Stimulated activated naive CD4-positive, alpha-beta T cell treated with Interleukin-2 at 50 U/mL for 16 hours (primary cell): Measurements from ENCODE around the gene ATP2C1.
"Not testable (repeated sequence)": the region's sequence is repeated elsewhere in the genome, so short reads cannot be mapped to it uniquely, and the experiment has no call there.

ENCODE experiments used
- DNase-seq: peaks from one replicate; lab custom pipeline; 2025; lab: John Stamatoyannopoulos, UW

Gene ATP2C1, protein sequence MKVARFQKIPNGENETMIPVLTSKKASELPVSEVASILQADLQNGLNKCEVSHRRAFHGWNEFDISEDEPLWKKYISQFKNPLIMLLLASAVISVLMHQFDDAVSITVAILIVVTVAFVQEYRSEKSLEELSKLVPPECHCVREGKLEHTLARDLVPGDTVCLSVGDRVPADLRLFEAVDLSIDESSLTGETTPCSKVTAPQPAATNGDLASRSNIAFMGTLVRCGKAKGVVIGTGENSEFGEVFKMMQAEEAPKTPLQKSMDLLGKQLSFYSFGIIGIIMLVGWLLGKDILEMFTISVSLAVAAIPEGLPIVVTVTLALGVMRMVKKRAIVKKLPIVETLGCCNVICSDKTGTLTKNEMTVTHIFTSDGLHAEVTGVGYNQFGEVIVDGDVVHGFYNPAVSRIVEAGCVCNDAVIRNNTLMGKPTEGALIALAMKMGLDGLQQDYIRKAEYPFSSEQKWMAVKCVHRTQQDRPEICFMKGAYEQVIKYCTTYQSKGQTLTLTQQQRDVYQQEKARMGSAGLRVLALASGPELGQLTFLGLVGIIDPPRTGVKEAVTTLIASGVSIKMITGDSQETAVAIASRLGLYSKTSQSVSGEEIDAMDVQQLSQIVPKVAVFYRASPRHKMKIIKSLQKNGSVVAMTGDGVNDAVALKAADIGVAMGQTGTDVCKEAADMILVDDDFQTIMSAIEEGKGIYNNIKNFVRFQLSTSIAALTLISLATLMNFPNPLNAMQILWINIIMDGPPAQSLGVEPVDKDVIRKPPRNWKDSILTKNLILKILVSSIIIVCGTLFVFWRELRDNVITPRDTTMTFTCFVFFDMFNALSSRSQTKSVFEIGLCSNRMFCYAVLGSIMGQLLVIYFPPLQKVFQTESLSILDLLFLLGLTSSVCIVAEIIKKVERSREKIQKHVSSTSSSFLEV

DNA sequence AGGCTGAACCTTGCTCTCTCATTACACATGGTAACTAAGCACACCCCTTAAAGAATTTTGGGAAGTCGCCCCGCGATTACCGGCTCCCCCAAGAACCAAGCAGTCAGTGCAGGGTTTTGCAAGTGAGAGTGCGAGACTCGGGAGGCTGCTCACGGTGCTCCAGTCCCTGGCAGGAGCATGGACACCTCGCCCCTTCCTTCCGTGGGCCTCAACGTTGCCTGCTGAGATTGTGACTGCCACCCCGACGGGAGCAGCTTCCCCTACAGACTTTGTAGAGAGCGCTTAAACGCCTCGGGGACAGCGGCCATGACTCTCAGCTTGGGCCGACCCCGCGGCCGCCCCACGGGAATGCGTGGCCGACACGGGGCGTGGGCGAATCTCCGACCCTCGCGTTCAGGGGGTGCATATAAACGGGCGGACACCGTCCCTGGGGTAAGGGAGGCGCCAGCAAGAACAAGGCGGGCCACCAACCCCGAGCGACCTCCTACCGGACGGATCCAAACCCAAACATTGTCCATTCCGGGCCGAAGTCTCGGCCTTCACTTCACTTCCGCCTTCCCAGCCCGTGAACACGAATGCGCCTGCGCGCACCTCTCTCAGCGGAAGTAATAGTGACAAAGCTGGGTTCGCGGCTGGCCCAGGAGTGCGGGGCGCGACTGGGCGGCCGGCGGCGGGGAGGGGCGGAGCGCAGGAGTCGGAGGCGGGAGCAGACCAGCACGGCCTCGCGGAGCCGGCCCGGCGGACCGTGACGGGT lies at the start of gene ATP2C1:
Gene ATP2C1, plus strand, starts transcription at position 709 of the 754 bp plus-strand sequence. CDS start 686 bp downstream, outside the sequence.
- peak; percentile 84 for DNase-seq

DNA sequence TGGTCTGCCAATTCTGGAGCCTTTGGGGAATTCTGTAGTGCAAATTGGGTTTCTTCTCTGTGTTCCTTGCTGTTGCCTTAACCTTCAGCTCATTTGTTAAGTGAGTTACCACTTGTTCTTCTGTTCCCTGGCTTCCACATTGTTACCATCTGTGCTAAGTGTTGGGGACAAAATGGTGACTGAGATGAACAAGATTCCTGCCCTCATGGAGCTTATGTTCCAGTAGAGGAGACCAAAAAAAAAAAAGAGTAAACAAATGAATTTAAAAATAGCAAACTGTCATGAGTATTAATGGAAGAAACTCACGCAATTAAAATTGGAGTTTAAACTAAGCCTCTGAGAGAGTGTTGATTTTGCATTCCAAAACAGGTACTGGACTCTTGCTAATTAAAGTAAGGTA lies 49.4 kb upstream of the ATP2C1 start:
- no peak for DNase-seq

DNA sequence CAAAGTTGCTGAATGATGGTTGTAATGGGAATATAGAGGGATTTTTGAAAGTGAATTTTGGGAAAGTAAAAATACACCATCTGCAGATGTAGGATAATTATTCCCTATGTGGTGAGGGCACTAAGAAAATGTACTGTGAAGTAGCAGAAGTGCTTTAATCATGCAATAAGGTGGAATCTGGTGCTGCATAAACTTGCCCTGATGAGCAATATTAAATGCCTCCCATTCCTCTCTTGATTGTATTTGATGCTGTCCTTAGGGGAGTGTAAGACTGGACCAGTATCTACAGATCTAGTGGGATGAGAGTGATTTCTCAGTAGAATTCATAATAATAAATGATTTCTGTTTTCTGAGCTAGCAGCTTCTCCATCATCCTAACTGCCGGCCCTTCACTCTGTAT lies 47.7 kb upstream of the ATP2C1 start:
- no peak for DNase-seq

DNA sequence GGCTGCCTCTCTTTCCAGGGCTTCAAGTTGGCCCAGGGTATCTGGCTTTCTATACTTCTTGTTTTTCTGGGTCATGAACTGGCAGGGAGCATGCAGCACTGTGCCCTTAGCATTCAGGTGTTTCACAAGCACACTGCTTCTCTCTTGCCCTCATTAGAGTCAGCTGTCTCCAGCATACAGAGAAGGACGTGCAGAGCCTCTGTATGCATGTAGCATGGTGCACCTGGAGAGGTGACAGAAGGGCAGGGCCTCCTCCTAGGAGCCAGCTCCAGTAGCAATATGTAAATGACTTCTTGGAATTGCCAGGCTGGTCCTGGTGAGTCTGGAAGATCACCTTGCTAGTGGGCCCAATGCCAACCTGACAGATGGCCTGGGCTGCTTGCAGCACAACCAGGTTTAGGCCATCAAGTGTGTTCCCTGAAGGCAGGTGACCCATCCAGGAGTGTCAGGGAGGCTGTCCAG lies 44.8 kb upstream of the ATP2C1 start:
- DNase-seq, result no peak

DNA sequence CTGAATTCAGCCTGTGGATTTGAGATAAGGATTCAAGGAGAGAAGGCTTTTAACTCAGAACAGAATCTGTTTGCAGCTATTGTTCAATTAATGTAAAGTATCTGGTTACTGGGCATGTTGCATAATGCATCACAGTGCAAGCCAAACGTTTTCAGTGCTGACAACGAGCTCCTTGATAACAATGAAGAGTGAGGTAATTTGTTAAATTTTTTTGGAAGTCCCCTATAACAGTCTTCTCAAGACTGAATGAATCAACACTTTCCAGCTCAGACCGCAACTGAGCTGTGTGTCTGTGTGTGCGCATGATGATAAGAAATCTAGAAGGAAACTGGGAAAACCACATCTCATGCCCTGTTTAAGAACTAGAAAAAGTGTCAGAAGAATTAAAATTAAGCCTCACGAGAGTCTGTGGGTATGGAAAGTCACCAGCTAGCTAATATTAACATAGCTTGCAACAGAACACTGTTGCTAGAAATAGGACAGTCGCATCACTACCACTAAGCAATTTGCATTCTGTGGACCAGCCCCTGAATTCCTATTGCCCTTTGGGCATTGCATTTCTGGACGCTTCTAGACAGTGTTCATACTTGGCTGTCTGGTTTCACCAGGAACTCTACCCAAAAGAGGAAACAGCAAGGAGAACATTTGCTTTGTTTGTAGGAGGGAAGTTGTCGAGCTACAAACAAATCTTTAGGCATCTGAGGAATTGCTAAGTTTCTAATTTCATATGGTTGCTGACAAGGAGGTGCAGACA lies 43.7 kb upstream of the ATP2C1 start:
- peak; percentile 44 for DNase-seq

DNA sequence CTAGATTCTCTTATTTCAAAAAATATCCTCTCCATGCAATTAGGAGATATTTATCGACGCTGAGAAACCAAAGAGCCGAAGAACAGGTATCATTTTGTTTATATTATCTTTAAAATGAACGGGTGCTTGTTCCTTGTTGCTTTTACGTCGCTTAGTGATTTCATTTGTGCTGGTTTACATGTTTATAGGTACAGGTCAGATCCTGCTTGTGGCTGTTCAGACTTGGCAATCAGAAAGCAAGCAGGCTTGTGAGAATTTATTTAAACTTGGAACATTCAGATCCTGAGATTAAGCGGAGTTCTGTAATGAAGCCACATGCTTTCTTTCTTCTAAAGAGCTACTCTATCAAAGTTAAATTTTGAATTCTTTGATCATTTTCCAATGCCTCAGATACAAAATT lies 43.0 kb upstream of the ATP2C1 start:
- DNase-seq, result no peak

DNA sequence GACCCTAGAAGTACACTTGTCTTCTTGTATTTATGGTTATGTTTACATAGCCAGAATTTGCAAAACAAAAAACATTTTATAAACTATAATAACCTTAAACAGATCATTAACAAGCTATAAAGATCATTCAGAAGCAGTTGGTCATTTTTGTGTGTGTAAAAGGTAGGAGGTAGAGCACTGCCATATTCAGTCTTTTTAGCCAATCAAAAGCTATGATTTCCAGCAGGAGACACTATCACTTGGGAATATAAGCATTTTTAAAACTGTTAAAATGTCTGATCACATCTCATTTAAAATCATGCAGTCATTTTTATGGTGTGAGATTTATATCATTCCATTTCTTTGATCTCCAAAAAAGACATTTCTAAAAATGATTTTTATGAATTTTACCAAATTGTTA lies 42.6 kb upstream of the ATP2C1 start:
- DNase-seq, result no peak

DNA sequence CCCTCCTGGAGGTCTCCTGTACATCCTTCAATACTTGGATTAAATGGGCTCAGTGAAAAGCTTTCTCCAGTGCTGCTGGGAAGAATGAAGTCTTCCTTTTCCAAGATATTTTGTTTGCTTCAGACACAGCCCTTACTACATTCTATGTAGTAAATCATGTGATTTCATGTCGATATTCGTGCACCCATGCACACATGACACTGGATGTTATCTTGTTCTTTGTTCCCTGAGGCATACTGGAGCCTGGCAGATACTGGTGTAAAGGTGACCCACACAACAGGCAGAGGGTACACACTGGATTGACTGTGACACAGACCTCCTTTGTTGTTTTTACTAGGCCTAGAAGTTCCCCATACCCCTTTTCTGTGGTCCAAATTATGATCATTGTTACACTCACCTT lies 40.3 kb upstream of the ATP2C1 start:
- DNase-seq, result no peak

DNA sequence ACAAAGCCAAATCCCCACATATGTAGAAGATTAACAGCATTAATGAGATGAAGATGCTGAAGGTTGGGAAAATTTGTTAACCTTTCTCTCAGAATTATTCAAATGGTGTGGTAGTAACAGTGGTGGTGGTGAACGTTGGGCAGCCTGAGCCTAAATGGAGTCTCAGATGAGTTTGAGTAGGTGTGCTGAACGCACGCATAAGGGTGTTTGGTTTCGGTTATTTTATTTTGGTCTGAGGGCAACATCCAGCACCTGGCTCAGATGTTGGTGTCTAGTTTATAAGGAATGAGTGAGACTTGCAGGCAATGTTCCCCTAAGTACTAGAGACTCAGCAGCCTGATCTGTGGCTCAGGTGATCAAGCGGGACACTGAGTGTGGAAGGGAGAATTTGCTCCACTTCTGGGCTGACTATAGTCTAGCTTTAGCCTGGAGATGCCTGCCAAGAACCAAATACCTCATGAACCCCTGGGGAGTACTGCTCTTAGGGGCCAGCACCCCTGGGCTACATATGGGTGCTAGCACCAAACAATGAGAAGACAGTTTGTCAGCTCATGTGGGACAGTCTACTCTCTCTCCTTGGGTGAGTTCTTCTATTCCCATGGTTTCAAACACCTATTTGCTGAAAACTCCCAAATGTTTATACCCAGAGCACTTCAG lies 39.5 kb upstream of the ATP2C1 start:
- DNase-seq, result no peak

DNA sequence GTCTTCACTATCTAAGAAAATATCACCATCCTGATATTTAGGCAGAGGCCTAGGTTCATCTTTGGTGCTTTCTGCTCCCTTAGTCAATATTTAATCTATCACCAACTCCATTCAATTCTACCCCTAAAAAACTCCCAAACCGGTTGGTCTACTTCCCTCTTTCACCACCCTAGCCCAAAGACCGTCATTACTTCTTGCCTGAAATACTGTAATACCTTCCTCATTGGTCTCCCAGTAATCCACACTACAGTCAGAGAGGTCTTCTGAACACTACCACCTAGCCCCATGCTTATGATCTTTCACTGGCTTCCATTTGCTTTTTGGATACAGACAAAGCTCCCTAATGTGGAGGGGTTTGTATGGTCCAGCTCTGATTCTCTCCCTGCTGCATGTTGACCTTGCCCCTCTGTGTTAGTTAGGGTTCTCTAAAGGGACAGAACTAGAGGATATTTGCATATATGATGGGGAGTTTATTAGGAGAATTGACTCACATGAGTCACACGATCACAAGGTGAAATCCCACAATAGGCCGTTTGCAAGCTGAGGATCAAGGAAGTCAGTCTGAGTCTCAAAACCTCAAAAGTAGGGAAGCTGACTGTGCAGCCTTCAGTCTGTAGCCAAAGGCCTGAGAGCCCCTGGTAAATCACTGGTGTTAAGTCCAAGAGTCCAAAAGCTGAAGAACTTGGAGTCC lies 36.4 kb upstream of the ATP2C1 start:
- DNase-seq, result no peak

DNA sequence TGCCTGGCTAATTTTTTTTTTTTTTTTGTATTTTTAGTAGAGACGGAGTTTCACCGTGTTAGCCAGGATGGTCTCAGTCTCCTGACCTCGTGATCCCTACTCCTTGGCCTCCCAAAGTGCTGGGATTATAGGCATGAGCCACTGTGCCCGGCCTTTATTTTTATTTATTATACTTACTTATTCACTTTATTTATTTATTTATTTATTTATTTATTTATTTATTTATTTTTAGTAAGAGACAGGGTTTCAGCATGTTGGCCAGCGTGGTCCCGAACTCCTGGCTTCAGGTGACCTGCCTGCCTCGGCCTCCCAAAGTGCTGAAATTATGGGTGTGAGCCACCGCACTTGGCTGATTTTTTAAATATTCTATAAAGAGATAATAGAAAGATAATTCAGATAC lies 31.8 kb upstream of the ATP2C1 start:
- DNase-seq, result not testable (repeated sequence)

DNA sequence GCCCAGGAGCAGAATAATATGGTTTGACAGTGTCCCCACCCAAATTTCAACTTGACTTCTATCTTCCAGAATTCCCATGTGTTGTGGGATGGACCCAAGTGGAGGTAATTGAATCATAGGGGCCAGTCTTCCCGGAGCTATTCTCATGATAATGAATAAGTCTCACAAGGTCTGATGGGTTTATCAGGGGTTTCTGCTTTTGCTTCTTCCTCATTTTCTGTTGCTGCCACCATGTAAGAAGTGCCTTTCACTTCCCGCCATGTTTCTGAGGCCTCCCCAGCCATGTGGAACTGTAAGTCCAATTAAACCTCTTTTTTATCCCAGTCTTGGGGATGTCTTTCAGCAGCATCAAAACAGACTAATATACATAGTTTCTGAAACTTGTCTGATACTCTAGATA lies 28.4 kb upstream of the ATP2C1 start:
- no peak for DNase-seq

DNA sequence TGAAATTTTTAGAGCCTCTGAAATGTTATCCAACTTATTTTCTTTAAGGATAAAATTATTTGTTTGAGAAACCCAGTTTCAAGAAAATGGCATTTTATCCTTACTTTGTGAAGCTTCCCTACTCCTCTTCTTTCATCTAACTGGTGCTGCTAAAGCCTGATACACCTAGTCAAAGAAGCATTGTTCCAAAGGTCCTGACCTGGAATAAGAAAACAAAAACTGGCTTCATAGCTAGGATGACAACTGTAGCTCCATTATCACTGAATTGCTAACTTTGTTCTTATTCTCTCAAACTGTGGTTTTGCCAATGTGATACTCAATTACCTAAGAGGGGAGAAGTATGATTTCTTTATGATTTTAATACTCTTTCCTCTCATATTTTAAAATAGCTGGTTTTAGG lies 27.6 kb upstream of the ATP2C1 start:
- DNase-seq, result no peak

DNA sequence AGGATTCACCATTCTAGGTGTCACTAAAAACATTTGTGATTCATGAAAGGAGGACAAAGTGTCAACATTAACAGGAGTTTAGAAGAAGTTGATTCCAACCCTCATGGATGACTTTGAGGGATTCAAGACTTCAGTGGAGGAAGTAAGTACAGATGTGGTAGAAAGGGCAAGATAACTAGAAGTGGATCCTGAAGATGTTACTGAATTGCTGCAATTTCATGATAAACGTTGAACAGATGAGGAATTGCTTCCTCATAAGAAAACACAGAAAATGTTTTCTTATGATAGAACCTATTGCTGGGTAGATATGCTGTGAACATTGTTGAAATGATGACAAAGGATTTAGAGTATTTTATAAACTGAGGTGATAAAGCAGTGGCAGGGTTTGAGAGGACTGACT lies 23.5 kb upstream of the ATP2C1 start:
- DNase-seq, result no peak

DNA sequence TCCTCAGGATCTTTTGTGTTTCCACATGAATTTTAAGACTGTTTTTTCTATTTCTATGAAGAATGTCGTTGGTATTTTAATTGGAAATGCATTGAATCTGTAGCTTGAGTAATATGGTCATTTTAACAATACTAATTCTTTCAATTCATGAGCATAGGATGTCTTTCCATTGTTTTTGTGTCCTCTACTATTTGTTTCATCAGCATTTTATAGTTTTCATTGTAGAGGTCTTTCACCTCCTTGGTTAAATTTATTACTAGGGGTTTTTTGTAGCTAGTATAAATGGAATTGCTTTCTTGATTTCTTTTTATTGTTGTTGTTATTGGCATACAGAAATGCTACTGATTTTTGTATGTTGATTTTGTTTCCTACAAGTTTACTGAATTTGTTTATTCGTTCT lies 17.3 kb upstream of the ATP2C1 start:
- no peak for DNase-seq

DNA sequence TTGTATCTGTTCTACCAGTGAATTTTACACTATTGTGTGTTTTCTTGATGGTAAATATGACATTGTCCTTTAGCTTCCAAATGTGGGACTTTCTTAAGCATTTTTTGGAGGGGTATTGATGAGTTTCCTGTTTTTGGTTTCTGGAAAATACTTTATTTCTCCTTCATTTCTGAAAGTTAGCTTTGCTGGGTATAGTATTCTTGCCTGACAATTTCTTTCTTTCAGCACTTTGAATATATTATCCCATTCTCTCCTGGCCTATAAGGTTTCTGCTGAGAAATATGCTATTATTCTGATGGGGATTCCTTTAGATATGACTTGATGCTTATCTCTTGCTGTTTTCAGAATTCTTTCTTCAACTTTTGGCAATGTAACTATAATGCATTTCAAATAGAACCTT lies 15.4 kb upstream of the ATP2C1 start:
- no peak for DNase-seq

DNA sequence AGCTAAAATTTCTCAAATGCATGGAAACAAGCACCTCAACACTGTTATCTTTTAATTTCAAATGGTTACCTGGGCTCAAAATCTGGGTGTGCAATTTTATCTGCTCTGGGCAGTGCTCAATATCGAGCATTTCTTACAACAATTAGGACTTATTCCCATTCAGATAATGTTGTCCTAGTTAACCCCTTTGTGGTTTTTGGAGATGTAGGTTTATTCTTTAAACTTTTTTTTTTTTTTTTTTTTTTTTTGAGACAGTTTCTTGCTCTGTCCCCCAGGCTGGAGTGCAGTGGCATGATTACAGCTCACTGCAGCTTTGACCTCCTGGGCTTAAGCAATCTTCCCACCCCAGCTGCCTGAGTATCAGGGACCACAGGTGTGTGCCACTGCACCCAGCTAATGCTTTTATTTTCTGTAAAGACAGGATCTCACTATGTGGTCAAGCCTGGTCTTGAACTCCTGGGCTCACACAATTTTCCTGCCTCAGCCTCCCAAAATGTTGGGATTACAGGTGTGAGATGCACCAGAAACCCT lies 4.4 kb upstream of the ATP2C1 start:
- no peak for DNase-seq

DNA sequence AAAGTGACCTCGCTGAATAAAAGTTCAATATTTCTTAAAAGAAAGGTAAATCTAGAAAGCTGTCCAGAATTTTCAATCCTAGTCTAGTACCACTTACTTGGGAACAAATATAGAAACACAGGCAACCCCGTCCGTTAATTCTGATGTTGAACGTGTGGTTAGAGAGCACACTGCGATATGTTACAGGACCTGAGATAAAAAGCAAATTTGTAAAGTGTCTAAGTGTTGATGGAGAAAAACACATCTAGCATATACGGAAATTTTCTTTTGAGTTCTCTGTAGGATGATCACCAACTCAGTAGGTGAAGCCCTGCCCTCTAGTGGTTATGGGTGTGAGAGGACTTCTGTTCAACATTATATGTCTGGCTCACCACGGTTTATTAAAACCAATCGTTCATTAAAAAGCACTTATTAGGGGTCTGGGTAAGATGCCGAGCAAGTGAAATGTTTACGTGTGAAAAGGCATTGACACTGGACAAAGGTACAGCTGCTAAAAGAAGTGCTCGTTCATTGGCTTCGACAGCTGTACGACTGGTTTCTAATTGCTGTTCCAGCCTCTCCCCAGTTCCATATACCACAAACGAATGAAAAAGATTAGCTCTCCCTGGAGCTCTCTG lies 1.0 kb upstream of the ATP2C1 start:
- DNase-seq, result peak; percentile 54

DNA sequence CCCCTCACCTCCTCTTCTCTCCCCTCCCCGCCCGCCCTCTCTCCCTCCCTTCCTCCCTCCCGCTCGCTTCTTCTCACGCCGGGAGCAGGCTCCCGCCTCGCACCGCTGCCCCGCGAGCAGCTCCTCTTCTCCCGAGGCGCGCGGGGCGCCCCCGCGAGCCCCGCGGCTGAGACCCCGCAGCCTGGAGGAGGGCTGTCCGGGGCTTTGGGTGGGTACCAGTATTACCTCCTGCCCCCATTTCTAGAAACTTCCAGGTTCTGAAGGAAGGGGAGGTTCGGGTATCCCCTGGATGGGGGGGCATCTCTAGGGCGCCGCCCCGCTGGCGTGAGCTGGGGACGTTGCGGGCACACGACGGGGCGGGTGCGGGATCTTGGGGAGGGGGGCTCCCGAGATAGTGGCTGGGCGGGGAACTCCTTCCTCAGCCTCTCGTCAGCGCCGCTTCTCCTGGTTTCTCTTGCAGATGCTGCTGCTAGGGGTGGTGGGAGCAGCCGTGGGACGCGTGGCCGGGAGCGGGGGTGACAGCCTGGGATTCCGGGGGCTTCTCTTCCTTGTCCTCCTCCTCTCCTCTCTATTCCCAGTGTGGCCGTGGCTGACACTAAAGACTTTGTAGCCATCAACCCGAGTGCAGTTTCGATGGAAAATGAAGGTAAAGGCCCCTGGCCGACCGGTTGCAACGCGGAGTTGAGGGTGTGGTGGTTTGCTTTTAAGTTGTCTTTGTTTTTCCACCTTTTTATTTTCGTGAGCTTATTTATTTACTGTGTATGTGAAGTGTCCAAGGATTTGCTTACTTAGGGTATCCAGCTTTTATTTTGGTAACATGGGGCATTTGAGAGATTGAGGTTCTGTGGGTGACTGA lies 474 bp downstream of the ATP2C1 start:
- DNase-seq, result peak; percentile 28
